ENCODE measurements around the gene LTBP4.
"Not testable (repeated sequence)": the region's sequence is repeated elsewhere in the genome, so short reads cannot be mapped to it uniquely, and the experiment has no call there.

Gene LTBP4, protein sequence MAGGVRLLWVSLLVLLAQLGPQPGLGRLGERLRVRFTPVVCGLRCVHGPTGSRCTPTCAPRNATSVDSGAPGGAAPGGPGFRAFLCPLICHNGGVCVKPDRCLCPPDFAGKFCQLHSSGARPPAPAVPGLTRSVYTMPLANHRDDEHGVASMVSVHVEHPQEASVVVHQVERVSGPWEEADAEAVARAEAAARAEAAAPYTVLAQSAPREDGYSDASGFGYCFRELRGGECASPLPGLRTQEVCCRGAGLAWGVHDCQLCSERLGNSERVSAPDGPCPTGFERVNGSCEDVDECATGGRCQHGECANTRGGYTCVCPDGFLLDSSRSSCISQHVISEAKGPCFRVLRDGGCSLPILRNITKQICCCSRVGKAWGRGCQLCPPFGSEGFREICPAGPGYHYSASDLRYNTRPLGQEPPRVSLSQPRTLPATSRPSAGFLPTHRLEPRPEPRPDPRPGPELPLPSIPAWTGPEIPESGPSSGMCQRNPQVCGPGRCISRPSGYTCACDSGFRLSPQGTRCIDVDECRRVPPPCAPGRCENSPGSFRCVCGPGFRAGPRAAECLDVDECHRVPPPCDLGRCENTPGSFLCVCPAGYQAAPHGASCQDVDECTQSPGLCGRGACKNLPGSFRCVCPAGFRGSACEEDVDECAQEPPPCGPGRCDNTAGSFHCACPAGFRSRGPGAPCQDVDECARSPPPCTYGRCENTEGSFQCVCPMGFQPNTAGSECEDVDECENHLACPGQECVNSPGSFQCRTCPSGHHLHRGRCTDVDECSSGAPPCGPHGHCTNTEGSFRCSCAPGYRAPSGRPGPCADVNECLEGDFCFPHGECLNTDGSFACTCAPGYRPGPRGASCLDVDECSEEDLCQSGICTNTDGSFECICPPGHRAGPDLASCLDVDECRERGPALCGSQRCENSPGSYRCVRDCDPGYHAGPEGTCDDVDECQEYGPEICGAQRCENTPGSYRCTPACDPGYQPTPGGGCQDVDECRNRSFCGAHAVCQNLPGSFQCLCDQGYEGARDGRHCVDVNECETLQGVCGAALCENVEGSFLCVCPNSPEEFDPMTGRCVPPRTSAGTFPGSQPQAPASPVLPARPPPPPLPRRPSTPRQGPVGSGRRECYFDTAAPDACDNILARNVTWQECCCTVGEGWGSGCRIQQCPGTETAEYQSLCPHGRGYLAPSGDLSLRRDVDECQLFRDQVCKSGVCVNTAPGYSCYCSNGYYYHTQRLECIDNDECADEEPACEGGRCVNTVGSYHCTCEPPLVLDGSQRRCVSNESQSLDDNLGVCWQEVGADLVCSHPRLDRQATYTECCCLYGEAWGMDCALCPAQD (N-terminal part only)

DNA sequence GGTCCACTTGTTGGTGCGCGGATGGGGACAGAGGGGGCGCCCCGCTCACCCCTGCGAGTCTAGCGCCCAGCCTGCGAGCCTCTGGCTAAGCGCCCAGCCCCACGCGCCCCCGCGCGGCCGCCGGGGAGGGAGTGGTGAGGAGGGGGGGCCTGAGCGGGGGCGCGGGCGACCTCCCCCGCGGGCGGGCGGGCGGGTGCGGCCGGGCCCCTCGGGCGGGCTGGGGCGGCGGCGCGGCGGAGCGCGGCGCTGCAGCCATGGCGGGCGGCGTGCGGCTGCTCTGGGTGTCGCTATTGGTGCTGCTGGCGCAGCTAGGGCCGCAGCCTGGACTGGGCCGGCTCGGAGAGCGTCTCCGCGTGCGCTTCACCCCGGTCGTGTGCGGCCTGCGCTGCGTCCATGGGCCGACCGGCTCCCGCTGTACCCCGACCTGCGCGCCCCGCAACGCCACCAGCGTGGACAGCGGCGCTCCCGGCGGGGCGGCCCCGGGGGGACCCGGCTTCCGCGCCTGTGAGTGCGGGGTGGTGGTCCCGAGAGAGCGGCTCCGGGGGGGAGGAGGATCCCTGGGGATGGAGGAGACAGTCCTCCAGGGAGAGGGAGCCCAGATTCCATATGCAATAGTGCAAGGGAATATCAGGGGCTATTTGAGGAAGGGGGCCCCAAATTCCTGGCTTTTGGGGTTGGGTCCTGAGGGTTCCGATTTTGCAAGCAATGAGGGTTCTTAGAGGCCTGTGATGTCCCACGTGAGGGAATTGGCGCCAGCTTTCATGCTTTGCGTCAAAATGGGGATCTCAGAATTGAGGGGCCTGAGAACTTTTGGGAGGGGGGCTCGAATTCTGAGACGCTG is at the start of gene LTBP4:
TSS of gene LTBP4 (plus strand) at position 236 of the 841 bp plus-strand sequence. CDS start at position 255, 19 bp downstream.
- DNase-seq: peak in 1 of 6 experiments; percentile 26

DNA sequence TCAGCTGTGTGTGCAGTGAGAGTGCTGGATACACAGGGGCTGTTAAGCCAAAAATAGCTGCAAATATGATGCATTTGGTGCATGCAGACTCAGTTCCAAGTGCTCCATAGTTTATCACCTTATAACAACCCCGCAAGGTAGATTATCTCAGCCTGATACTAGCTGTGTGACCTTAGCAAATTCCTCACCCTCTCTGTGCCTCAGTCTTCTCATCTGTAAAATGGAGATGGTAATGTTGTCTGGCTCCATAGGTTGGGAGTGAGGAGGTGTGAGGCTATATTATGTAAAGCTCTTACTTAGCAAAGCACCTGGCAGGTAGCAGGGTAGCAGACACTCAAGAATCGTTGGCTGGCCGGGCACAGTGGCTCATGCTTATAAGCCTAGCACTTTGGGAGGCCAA is 48.3 kb upstream of the LTBP4 start:
- DNase-seq: no peak

DNA sequence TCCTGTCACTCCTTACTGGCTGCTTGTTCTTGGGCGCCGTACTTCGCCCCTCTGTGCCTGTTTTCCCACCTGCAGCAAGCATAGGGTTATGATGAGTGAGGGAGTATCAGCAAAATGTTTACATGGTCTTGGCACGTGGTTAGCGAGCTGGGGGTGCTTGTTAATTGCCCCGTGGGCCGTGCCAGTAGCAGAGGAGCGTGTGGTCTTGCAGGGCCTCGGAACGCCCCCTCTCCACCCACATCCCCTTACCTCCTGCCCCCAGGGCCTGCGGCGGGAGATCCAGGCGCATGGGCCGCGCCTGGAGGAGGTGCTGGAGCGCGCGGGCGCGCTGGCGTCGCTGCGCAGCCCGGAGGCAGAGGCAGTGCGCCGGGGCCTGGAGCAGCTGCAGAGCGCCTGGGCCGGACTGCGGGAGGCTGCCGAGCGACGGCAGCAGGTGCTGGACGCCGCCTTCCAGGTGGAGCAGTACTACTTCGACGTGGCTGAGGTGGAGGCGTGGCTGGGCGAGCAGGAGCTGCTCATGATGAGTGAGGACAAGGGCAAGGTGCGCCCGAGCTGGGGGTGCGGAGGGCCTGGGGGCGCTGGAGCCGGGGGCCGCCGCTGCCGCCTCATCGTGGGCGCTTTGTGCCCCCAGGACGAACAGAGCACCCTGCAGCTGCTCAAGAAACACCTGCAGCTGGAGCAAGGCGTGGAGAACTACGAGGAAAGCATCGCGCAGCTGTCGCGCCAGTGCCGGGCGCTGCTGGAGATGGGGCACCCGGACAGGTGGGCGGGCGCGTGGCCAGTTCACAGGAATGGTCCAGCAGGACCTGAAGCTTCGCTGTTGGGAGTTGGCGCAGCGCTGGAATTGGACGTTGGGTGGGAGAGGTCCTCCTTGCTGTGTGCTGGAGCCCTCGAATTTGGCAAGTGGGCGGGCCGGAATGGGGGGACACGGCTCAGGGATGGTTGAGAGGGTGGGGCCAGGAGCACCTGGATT is 47.0 kb upstream of the LTBP4 start:
- DNase-seq: no peak

DNA sequence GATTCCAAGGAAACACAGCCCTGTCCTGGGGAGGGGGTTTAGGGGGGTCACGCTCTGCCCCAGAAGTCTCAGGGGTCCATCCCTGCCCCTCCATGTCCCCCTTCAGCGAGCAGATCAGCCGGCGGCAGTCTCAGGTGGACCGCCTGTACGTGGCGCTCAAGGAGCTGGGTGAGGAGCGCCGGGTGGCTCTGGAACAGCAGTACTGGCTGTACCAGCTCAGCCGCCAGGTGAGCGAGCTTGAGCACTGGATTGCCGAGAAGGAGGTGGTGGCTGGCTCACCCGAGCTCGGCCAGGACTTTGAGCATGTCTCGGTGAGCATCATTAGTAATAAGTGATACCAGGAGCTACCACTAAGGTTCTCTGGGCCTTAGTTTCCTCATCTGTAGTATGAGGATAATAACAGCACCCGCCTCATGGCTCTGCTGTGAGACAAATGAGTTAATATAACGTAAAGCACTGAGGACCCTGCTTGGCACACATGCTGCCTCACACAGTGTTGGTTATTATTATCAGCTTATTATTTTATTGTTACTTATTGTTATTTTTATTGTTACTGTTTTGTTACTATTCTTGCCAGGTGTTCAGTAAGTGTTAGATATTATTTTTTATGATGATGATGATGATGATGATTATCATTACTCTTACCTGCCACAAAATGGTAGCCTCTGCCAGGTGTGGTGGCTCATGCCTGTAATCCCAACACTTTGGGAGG is 45.0 kb upstream of the LTBP4 start:
- no peak for DNase-seq

DNA sequence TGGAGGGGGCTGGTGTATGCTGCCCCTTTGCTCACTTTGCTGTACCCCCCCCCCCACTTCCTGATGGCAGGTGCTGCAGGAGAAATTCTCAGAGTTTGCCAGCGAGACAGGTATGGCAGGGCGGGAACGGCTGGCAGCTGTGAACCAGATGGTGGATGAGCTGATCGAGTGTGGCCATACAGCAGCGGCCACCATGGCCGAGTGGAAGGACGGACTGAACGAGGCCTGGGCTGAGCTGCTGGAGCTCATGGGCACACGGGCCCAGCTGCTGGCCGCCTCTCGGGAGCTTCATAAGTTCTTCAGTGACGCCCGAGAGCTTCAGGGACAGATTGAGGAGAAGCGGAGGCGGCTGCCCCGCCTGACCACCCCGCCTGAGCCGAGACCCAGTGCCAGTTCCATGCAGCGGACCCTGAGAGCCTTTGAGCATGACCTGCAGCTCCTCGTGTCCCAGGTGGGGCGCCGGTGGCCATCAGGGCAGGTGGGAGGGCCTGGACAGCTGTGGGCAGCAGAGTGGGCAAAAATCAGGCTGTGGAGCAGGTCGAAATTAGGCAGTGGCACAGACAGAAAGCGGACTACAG is 44.1 kb upstream of the LTBP4 start:
- no peak for DNase-seq

DNA sequence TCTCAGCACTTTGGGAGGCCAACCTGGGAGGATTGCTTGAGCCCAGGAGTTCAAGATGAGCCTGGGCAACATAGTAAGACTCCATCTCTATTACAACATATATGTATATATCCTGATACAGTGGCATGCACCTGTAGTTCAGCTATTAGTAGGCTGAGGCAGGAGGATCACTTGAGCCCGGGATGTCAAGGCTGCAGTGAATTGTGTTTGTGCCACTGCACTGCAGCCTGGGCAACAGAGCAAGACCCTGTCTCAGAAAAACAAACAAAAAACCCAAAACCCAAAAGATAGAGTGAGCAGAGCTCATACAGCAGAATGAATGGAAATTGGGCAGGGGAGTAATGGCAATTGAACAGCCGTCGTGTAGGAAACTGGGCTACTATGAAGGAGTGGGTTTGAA is 41.8 kb upstream of the LTBP4 start:
- no peak for DNase-seq

DNA sequence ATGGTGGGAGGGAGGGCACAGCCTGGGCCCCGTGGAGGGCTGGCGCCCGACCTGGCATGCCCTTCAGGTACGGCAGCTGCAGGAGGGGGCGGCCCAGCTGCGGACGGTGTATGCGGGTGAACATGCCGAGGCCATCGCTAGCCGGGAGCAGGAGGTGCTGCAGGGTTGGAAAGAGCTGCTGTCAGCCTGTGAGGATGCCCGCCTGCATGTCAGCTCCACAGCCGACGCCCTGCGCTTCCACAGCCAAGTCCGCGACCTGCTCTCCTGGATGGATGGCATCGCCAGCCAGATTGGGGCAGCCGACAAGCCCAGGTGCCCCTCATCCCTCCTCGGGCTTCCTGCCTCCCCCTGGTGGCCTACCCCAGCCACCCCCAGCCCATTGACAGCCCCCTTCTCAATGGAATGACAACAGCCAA is 41.1 kb upstream of the LTBP4 start:
- DNase-seq: no peak

DNA sequence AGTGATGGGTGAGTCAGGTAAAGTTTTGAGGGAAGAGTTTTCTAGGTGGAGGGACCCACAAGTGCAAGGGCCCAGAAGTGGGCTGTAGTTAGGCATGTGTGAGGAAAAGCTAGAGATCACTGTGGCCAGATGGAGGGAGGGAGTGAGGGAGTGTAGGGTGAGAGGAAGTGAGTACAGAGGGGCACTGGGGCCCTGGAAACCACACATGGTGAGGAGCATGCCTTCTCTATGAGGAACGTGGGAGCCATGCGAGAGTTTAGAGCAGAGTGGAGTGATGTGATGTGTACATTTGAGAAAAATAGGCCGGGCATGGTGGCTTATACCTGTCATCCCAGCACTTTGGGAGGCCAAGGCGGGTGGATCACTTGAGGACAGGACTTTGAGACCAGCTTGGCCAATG is 39.2 kb upstream of the LTBP4 start:
- DNase-seq: no peak

DNA sequence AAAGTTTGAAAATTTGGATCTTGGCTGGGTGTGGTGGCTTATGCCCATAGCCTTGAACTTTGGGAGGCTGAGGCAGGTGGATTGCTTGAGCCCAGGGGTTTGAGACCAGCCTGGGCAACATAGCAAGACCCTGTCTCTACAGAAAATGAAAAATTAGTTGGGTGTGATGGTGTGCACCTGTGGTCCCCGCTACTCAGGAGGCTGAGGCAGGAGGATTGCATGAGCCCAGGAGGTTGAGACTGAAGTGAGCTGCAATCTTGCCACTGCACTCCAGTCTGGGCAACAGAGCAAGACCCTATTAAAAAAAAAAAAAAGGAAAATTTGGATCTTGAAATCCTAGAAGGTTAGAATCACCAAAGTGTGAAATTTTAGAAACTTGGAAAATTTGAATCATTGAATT is 36.6 kb upstream of the LTBP4 start:
- DNase-seq: not testable (repeated sequence)

DNA sequence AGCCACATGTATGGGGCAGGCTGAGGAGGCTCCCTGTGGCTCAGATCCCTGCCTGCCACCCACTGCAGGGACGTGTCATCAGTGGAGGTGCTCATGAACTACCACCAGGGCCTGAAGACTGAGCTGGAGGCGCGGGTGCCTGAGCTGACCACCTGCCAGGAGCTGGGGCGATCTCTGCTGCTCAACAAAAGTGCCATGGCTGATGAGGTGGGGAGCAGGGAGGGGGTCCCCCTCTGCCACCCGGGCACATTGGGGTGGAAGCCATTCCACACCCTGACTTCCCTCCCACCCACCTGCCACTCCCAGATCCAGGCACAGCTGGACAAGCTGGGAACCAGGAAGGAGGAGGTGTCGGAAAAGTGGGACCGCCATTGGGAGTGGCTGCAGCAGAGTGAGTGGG is 35.8 kb upstream of the LTBP4 start:
- no peak for DNase-seq

DNA sequence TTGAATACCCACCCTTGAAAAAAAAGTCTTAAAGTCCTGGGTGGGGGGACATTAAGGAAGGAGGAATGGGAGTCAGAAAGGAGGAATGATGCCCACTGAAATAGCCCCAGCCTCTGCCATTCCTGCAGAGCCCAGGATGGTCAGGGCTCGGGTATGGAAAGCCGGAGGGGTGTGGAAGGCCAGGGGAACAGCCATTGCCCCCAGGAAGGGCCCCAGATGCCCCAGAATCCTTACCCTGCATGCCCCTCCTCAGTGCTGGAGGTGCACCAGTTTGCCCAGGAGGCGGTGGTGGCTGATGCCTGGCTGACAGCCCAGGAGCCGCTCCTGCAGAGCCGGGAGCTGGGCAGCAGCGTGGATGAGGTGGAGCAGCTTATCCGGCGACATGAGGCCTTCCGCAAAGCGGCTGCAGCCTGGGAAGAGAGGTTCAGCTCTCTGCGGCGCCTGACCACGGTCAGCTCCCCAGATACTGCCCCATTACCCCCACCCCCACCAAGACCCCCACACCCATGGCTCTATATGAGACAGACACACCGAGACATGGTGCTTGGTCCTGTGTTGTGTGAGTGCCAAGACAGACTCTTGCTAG is 35.2 kb upstream of the LTBP4 start:
- DNase-seq: no peak

DNA sequence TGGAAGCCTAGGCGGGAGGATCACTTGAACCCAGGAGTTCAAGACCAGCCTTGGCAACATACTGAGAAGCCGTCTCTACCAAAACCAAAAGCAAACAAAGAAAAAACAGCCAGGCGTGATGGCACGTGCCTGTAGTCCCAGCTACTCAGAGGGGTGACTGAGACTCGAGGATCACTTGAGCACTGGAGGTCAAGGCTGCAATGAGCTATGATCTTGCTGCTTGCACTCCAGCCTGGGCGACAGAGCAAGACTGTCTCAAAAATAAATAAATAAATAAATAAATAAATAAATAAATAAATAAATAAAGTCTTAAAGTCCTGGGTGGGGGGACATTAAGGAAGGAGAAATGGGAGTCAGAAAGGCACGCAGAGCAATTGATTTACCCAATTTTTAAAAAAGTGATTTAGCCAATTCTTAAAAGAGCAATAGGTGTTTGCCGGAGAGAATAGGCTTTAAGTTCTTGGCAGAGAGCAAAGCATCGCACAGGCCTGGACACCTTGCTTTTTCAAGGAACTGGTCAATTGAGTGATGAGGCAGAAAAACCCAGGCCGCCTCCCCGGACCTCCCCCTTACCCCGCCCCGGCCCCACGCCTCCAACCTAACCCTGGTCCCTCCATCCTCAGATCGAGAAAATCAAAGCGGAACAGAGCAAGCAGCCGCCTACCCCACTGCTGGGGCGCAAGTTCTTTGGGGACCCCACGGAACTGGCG is 34.0 kb upstream of the LTBP4 start:
- peak in 1 of 6 experiments; percentile 14 for DNase-seq

DNA sequence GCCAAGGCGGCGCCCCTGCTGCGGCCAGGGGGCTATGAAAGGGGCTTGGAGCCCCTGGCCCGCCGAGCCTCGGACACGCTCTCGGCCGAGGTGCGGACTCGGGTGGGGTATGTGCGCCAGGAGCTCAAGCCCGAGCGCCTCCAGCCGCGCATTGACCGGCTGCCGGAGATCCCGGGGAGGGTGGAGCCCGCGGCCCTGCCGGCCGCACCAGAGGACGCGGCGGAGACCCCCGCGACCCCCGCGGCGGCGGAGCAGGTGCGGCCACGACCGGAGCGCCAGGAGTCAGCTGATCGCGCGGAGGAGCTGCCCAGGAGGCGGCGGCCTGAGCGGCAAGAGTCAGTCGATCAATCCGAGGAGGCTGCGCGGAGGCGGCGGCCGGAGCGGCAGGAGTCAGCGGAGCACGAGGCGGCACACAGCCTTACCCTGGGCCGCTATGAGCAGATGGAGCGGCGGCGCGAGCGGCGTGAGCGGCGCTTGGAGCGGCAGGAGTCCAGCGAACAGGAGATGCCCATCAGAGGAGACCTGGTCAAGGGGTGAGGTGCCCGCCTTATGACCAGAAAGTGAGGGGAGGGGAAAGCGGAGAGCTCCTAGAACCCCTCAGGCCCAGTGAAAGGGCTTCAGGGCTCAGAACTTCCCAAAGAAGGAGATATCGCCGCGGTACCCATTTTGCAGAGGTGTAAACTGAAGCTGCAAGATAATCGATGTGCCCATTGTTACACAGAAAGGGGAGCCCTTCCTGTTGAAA is 33.2 kb upstream of the LTBP4 start:
- DNase-seq: no peak

DNA sequence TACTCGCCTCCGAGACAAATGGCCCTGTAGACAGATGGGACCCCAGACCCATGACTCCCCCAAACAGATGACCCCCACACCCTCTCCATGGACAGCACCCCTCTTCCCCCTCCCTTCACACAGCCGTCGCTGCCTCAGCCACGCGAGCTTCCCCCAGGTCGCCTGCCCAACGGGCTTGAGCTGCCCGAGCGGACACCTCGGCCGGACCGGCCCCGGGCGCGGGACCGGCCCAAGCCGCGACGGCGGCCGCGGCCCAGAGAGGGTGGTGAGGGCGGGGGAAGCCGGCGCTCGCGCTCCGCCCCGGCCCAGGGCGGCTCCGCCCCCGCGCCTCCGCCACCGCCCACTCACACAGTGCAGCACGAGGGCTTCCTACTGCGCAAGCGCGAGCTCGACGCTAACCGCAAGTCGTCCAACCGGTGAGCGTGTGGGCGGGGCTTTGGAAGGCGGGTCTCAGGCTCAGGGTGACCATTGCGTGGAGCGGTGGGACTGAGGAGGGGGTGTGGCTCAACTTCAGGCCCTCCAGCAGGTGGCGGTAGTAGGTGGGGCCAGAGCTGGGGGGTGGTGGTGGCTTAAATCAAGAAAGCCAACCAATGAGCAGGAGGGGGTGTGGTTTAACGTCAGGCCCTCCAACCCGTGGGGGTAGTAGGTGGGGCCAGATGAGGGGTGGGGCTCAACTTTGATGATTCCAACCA is 30.7 kb upstream of the LTBP4 start:
- peak; percentile 89 to 97 (median 96) for DNase-seq

DNA sequence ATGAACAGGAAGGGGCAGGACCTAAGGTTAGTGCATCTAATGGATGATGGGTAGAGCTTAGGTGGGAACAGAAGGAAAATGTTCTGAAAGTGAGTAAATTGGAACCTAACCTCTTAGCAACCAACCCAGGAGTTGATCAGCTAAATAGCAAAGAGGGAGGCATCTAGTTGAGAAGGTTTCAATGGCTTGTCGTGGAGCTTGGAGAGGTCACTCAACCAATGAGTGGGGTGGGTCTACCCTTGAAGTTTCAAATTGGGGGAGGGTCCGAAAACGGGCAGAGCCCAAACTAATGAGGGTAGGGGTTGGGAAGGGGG is 30.2 kb upstream of the LTBP4 start:
- no peak for DNase-seq

DNA sequence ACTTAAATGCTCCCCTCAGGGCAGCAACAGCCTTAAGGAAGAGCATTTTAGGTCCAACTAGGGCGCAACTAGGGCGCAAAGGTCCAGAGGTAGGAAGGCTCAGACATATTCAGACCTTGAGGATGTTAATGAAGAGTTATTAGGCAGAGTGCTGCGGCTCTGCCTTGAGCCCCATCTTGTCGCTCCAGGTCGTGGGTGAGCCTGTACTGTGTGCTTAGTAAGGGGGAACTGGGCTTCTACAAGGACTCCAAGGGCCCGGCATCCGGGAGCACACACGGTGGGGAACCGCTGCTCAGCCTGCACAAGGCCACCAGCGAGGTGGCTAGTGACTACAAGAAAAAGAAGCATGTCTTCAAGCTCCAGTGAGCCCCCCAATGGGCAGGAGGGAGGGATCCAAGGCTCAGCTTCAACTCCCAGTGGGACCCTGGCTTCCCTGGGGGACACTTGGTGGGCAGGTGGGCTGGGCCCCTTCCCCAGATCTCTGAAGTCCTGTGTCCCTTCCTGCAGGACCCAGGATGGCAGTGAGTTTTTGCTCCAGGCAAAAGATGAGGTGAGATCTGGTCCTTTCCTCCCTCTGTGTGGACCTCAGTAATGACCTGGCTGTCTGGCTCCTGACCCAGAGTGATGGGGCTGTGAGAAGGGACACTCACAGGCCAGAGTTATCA is 29.2 kb upstream of the LTBP4 start:
- DNase-seq: no peak

DNA sequence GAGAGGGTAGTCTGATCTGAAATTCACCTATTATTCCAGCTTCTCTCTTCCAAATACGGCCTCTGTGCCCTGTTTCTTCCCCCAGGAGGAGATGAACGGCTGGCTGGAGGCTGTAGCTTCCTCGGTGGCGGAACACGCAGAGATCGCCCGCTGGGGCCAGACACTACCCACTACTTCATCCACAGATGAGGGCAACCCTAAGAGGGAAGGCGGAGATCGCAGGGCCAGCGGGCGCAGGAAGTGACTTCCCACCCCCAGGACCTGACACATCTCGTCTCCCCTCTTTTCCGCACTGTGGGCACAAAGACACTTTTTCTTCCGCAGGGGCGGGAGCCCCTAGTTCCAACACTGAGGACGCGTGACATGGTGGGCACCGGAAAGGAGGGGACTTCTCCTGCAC is 25.8 kb upstream of the LTBP4 start:
- no peak for DNase-seq
